HepG2 (cell line): ENCODE results near the gene TMEM269. TPM values are rescaled to one million over a fixed set of nuclear protein-coding genes. Genes with fewer than 3 reads are reported as not detected.

Source experiments
- ARID5B ChIP-seq: IDR thresholded peaks from 2 replicates; pipeline ENCODE4 v1.4.0; 2020; ENCODE audit warnings: mild to moderate bottlenecking, missing genetic modification reagents
- ARNT ChIP-seq: fragments of 450-650 bp; IDR thresholded peaks from 2 replicates; pipeline ENCODE4 v1.6.1; 2017
- ARNT2 ChIP-seq: sonication (generic); formaldehyde crosslinking; IDR thresholded peaks from 2 replicates; pipeline ENCODE4 v1.8.0; 2022; ENCODE audit warnings: mild to moderate bottlenecking, low read depth, missing genetic modification reagents, moderate library complexity
- DDIT3 ChIP-seq: sonication (generic); formaldehyde crosslinking; IDR thresholded peaks from 2 replicates; pipeline ENCODE4 v1.4.0; 2020; ENCODE audit warnings: mild to moderate bottlenecking, missing genetic modification reagents
- HDAC1 ChIP-seq: sonication (generic); formaldehyde crosslinking; IDR thresholded peaks from 2 replicates; pipeline ENCODE4 v1.5.1; 2020; ENCODE audit warnings: mild to moderate bottlenecking, missing genetic modification reagents
- HOXA3 ChIP-seq: sonication (generic); formaldehyde crosslinking; IDR thresholded peaks from 2 replicates; pipeline ENCODE4 v1.5.0; 2020; ENCODE audit warnings: missing genetic modification reagents
- MXD3 ChIP-seq: IDR thresholded peaks from 2 replicates; pipeline ENCODE4 v1.6.1; 2016; ENCODE audit warnings: mild to moderate bottlenecking, missing biosample characterization, missing genetic modification reagents
- MYNN ChIP-seq: sonication (generic); formaldehyde crosslinking; IDR thresholded peaks from 2 replicates; pipeline ENCODE4 v1.4.0; 2020; ENCODE audit warnings: mild to moderate bottlenecking, low read depth, missing genetic modification reagents
- NONO ChIP-seq, 2 experiments: fragments of 450-650 bp in 1 of 2; sonication (generic) in 1 of 2; formaldehyde crosslinking in 1 of 2; IDR thresholded peaks in 1 of 2; conservative IDR thresholded peaks in 1 of 2; 2 replicates each; pipeline versions ENCODE4 v1.6.1 to v1.8.0; 2017 to 2022; ENCODE audit warnings: mild to moderate bottlenecking in 1 of 2, missing genetic modification reagents in 1 of 2, moderate library complexity in 1 of 2
- ONECUT2 ChIP-seq: sonication (generic); formaldehyde crosslinking; IDR thresholded peaks from 2 replicates; pipeline ENCODE4 v1.4.0; 2020; ENCODE audit warnings: missing genetic modification reagents
- RARA ChIP-seq: IDR thresholded peaks from 2 replicates; pipeline ENCODE4 v1.6.1; 2016; ENCODE audit warnings: missing genetic modification reagents, missing compliant biosample characterization
- RERE ChIP-seq: IDR thresholded peaks from 2 replicates; pipeline ENCODE4 v1.6.1; 2016; ENCODE audit warnings: low read depth, missing genetic modification reagents, missing compliant biosample characterization
- TSC22D2 ChIP-seq: sonication (generic); formaldehyde crosslinking; IDR thresholded peaks from 2 replicates; pipeline ENCODE4 v1.5.1; 2020; ENCODE audit warnings: missing genetic modification reagents, mild to moderate bottlenecking, borderline replicate concordance
- WIZ ChIP-seq: sonication (generic); formaldehyde crosslinking; IDR thresholded peaks from 2 replicates; pipeline ENCODE4 v1.5.1; 2020; ENCODE audit warnings: mild to moderate bottlenecking, missing genetic modification reagents
- YEATS2 ChIP-seq: sonication (generic); formaldehyde crosslinking; IDR thresholded peaks from 2 replicates; pipeline ENCODE4 v1.4.0; 2020; ENCODE audit warnings: missing genetic modification reagents, borderline replicate concordance
- ZKSCAN8 ChIP-seq: IDR thresholded peaks from 2 replicates; pipeline ENCODE4 v1.6.1; 2016; ENCODE audit warnings: borderline replicate concordance, missing genetic modification reagents, missing compliant biosample characterization
- ZNF17 ChIP-seq: sonication (generic); formaldehyde crosslinking; IDR thresholded peaks from 2 replicates; pipeline ENCODE4 v1.5.0; 2020; ENCODE audit warnings: mild to moderate bottlenecking, missing genetic modification reagents
- ZNF709 ChIP-seq: sonication (generic); formaldehyde crosslinking; IDR thresholded peaks from 2 replicates; pipeline ENCODE4 v1.5.0; 2020; ENCODE audit warnings: mild to moderate bottlenecking, missing genetic modification reagents
- ZSCAN9 ChIP-seq: IDR thresholded peaks from 2 replicates; pipeline ENCODE4 v1.6.1; 2016; ENCODE audit warnings: borderline replicate concordance
- polyA plus RNA-seq, 8 experiments: library from polyadenylated mRNA; depleted of rRNA in 3 of 8; stranded (reverse) in 7 of 8; unstranded in 1 of 8; fragments of >200 nt; fragmentation: Illumina TruSeq in 4 of 8; extraction: Trizol in 4 of 8; gene quantifications; 2 replicates each; pipeline versions ENCODE4 v1.2.1 to v1.2.3, GENCODE V29; 2011 to 2016; ENCODE audit warnings: low read depth in 4 of 8, missing spikeins in 1 of 8, mixed read lengths in 1 of 8; ENCODE audit not compliant: insufficient read depth in 1 of 8
- total RNA-seq, 5 experiments: library from RNA; depleted of rRNA; stranded (reverse); fragments of >200 nt; fragmentation: Illumina TruSeq; extraction: Trizol; gene quantifications; 2 replicates each; pipeline ENCODE4 v1.2.3, GENCODE V29; 2016; ENCODE audit warnings: low read depth in 1 of 5

TMEM269 gene
- total and polyA plus RNA-seq, 2 of the 13 experiments (the other 11 are each of a cell fraction or from before 2014, with no cell fraction given): 0.15 to 0.21 TPM

- TF ChIP-seq MXD3 (CRISPR knock-in tag) (peak; percentile 25; the same call in 1 of the 2 replicates), ZKSCAN8 (no peak), ONECUT2 (no peak), YEATS2 (CRISPR knock-in tag) (peak; percentile 28; the same call in 1 of the 2 replicates), RERE (CRISPR knock-in tag) (no peak), DDIT3 (CRISPR knock-in tag) (no peak), ZNF17 (CRISPR knock-in tag) (no peak), MYNN (no peak), ZNF709 (CRISPR knock-in tag) (0 out of 2 replicates have a peak, but pooled peaks have one; percentile 7), ARID5B (CRISPR knock-in tag) (0 out of 2 replicates have a peak, but pooled peaks have one; percentile 7), ARNT (no peak), NONO (IDR thresholded peaks at IDR 0.05) (no peak), NONO (CRISPR knock-in tag; conservative IDR thresholded peaks at IDR 0.05) (no peak), HOXA3 (no peak), ZSCAN9 (no peak), TSC22D2 (no peak), WIZ (no peak), HDAC1 (CRISPR knock-in tag) (0 out of 2 replicates have a peak, but pooled peaks have one; percentile 1), RARA (CRISPR knock-in tag) (no peak), ARNT2 (CRISPR knock-in tag) (no peak; the same call in 1 of the 2 replicates)
Observed at GRCh38 chr1:42765832-42766740, 18.7 kb upstream of the TMEM269 start (continued).
